Measurements from ENCODE around the gene BCAS3.

DNA sequence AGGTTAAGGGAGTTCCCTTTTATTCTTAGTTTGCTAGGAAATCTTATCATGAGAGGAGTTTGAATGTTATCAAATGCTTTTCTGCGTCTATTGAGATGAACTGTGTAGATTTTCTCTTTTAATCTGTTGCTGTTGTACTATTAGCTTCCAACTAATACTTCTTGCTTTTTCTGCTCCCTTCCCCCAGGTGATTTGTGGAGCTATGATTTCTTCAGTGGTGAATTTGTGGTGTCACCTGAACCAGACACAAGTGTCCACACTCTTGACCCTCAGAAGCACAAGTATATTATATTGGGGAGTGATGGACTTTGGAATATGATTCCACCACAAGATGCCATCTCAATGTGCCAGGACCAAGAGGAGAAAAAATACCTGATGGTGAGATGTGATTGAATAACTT is 29.9 kb upstream of the BCAS3 start:
- TF ChIP-seq, protein P1, sequence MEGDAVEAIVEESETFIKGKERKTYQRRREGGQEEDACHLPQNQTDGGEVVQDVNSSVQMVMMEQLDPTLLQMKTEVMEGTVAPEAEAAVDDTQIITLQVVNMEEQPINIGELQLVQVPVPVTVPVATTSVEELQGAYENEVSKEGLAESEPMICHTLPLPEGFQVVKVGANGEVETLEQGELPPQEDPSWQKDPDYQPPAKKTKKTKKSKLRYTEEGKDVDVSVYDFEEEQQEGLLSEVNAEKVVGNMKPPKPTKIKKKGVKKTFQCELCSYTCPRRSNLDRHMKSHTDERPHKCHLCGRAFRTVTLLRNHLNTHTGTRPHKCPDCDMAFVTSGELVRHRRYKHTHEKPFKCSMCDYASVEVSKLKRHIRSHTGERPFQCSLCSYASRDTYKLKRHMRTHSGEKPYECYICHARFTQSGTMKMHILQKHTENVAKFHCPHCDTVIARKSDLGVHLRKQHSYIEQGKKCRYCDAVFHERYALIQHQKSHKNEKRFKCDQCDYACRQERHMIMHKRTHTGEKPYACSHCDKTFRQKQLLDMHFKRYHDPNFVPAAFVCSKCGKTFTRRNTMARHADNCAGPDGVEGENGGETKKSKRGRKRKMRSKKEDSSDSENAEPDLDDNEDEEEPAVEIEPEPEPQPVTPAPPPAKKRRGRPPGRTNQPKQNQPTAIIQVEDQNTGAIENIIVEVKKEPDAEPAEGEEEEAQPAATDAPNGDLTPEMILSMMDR (IDR thresholded peaks at IDR 0.05), result no peak
- no peak for TF ChIP-seq POLR2A (IDR thresholded peaks at IDR 0.05)
